Astrocyte (in vitro differentiated cells and primary cell): ENCODE measurements around the gene HEG1.

ENCODE experiments used
- EZH2 ChIP-seq: IDR thresholded peaks from 2 replicates; pipeline ENCODE4 v1.6.1; 2012; ENCODE audit warnings: mild to moderate bottlenecking, low read length, inconsistent platforms; ENCODE audit not compliant: insufficient read depth
- TF ChIP-seq, protein P1 (sequence below): IDR thresholded peaks from 2 replicates; pipeline ENCODE4 v1.5.1; 2011; ENCODE audit warnings: low read depth, mild to moderate bottlenecking, inconsistent platforms, low read length, moderate library complexity; ENCODE audit not compliant: insufficient read depth

DNA sequence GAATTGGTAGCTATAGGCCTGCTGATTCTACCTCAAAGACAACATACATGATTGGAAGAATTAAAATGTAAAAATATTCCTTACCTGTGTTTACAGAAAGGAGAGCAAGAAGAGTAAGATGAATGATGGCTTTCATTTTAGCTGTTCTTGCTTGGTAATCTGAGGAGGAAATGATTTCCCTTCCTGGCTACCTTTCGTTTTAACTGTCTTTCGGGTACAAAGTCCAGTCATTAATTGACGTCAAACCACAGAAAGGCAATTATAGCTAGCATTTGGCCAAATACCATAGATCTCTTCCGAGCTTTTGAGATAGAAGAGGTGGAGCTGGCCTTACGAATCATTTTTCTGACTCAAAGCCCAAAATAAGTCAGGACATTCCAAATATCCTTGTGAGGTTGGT lies 121.2 kb downstream of the HEG1 start, which contains the start of gene MUC13:
- TF ChIP-seq, protein P1, sequence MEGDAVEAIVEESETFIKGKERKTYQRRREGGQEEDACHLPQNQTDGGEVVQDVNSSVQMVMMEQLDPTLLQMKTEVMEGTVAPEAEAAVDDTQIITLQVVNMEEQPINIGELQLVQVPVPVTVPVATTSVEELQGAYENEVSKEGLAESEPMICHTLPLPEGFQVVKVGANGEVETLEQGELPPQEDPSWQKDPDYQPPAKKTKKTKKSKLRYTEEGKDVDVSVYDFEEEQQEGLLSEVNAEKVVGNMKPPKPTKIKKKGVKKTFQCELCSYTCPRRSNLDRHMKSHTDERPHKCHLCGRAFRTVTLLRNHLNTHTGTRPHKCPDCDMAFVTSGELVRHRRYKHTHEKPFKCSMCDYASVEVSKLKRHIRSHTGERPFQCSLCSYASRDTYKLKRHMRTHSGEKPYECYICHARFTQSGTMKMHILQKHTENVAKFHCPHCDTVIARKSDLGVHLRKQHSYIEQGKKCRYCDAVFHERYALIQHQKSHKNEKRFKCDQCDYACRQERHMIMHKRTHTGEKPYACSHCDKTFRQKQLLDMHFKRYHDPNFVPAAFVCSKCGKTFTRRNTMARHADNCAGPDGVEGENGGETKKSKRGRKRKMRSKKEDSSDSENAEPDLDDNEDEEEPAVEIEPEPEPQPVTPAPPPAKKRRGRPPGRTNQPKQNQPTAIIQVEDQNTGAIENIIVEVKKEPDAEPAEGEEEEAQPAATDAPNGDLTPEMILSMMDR = no peak
- TF ChIP-seq EZH2 = no peak
